Measurements from ENCODE around the gene FRMPD4.
"Not testable (repeated sequence)": the region's sequence is repeated elsewhere in the genome, so short reads cannot be mapped to it uniquely, and the experiment has no call there.

The FRMPD4 gene

DNA sequence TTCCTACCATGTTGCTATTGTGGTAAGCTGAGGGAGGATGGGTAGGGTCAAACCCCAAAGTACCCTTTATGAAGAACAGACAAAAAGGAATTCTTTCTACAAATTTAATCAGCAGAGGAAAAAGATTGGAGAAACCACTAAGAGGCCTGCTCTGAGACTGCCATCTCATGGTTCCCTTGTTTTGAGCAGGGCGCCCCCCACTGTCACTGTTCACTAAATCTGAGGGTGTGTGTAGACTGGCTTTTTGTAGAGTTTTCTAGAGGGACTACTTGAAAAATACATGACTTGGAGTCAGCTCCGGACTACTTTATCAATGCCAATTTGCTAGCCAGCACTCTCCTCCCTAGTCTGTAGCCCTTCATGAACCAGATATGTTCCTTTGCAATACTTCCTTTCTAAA lies 324.8 kb downstream of the FRMPD4 start:
- Histone ChIP-seq H3K4me1 (no peaks in the 10 kb centered on the region; the same call in 1 of the 2 replicates), H3K27me3 (ENCODE audit: low read depth) (no peaks in the 10 kb centered on the region), H3K9me3 (no peaks in the 10 kb centered on the region), H3K36me3 (replicated peaks) (no peaks in the 10 kb centered on the region), H3K4me3 (no peak overlapping the region)
- in situ Hi-C loops (cut with MboI; ENCODE audit: low sequenced_read_pairs), result no loop called here
- DNase-seq (ENCODE audit: low spot score in 2 of 2), result no peak

DNA sequence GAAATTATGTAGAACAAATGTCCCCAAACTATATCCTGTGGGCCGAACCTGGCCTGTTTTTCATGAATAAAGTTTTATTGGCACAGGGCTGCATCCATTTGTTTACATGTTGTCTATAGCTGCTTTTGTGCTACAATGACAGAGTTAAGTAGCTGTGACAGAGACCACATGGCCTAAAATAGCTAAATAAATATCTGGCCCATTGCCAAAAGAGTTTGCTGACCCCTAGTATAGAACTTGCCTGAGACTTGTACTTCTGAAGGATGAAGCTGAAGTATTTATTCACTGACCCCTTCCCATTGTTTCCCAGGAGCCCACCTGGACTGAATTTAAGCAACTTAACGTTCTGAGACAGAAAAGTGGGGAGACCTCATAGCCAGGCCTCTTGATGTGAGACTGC lies 325.6 kb downstream of the FRMPD4 start:
- no peak for DNase-seq (ENCODE audit: low spot score in 2 of 2)
- in situ Hi-C loops (cut with MboI; ENCODE audit: low sequenced_read_pairs), result no loop called here
- no peaks in the 10 kb centered on the region for H3K9me3 ChIP-seq
- no peaks in the 10 kb centered on the region for H3K27me3 ChIP-seq (ENCODE audit: low read depth)
- no peak overlapping the region for H3K4me3 ChIP-seq
- H3K4me1 ChIP-seq, result no peaks in the 10 kb centered on the region; the same call in 1 of the 2 replicates
- H3K36me3 ChIP-seq (replicated peaks), result no peaks in the 10 kb centered on the region

DNA sequence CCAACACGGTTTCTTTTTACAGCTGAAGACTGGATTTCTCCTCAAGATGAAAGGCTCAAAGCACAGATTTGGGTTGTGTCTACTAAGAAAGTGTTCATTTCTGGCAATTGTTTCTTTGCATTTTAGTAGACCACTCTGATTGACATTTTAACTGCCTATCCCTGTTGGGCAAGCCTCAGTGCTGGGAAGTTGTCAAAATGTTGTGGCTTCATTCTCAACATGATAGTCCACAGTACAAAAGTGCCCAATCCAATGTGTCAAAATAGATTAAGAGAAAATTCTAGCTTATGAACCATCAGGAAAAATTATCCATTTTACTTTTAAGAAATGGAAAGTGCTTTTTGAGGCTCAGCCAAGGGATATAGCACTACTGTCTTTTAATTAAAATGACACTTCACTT lies 329.0 kb downstream of the FRMPD4 start:
- H3K27me3 ChIP-seq (ENCODE audit: low read depth), result no peaks in the 10 kb centered on the region
- H3K9me3 ChIP-seq, result no peaks in the 10 kb centered on the region
- no peaks in the 10 kb centered on the region for H3K36me3 ChIP-seq (replicated peaks)
- DNase-seq (ENCODE audit: low spot score in 2 of 2), result no peak
- in situ Hi-C loops (cut with MboI; ENCODE audit: low sequenced_read_pairs), result no loop called here
- H3K4me1 ChIP-seq, result no peaks in the 10 kb centered on the region; the same call in 1 of the 2 replicates
- no peak overlapping the region for H3K4me3 ChIP-seq

GRCh38 chrX:12469296-12469695 lies 331.0 kb downstream of the FRMPD4 start:
- in situ Hi-C loops (cut with MboI; ENCODE audit: low sequenced_read_pairs), result no loop called here
- H3K27me3 ChIP-seq (ENCODE audit: low read depth), result no peaks in the 10 kb centered on the region
- DNase-seq (ENCODE audit: low spot score in 2 of 2), result no peak
- no peaks in the 10 kb centered on the region for H3K36me3 ChIP-seq (replicated peaks)
- H3K4me1 ChIP-seq, result no peaks in the 10 kb centered on the region; the same call in 1 of the 2 replicates
- no peaks in the 10 kb centered on the region for H3K9me3 ChIP-seq
- H3K4me3 ChIP-seq, result no peak overlapping the region

GRCh38 chrX:12471061-12471460 lies 332.8 kb downstream of the FRMPD4 start:
- Histone ChIP-seq H3K4me1 (no peaks in the 10 kb centered on the region; the same call in 1 of the 2 replicates), H3K36me3 (replicated peaks) (no peaks in the 10 kb centered on the region), H3K9me3 (no peaks in the 10 kb centered on the region), H3K27me3 (ENCODE audit: low read depth) (no peaks in the 10 kb centered on the region), H3K4me3 (no peak overlapping the region)
- in situ Hi-C loops (cut with MboI; ENCODE audit: low sequenced_read_pairs), result no loop called here
- no peak for DNase-seq (ENCODE audit: low spot score in 2 of 2)

GRCh38 chrX:12480956-12481355 lies 342.7 kb downstream of the FRMPD4 start:
- Histone ChIP-seq H3K27me3 (ENCODE audit: low read depth) (no peaks in the 10 kb centered on the region), H3K9me3 (peaks cover 2% of the 10 kb centered on the region; the same call in 1 of the 2 replicates), H3K4me1 (no peaks in the 10 kb centered on the region), H3K4me3 (no peak overlapping the region), H3K36me3 (replicated peaks) (no peaks in the 10 kb centered on the region)
- DNase-seq (ENCODE audit: low spot score in 2 of 2), result no peak
- in situ Hi-C loops (cut with MboI; ENCODE audit: low sequenced_read_pairs), result no loop called here

DNA sequence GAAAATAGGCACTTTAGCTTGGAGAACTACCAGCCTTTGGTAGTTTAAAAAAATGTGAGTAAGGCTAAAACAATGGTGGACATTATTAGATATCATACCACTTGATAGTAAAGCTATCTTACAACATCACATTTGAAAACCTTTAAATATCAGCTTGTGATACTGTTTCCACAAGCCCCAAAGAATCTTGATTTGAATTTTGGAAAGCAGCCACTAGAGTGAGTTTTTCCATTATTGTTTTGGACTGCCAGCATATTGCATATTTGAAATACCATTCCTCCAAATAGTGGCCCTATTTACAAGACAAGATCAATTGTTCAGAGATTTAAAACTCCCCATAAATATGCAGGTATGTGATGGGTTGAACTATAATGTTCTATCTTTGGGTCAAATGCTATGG lies 349.9 kb downstream of the FRMPD4 start:
- in situ Hi-C loops (cut with MboI; ENCODE audit: low sequenced_read_pairs), result no loop called here
- Histone ChIP-seq H3K27me3 (ENCODE audit: low read depth) (no peaks in the 10 kb centered on the region), H3K36me3 (replicated peaks) (no peaks in the 10 kb centered on the region)

DNA sequence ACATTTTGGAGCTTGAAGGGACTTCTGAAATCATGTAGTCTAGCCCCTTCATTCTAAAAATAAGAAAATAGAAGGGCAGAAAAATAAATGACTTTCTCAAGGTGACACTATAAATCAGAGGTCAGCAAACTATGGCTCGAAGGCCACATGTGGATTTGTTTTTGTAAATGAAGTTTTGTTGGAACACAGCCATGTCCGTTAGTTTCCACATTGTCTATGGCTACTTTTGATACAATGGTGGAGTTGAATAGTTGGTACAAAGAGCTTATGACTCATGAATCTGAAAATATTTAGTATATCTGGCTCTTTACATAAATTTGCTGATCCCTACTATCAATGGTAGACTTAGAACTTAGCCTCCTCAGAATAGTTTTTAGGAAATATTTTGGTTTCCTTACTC lies 350.5 kb downstream of the FRMPD4 start:
- Histone ChIP-seq H3K27me3 (ENCODE audit: low read depth) (no peaks in the 10 kb centered on the region), H3K4me1 (peaks cover 27% of the 10 kb centered on the region), H3K36me3 (replicated peaks) (no peaks in the 10 kb centered on the region), H3K4me3 (no peak overlapping the region), H3K9me3 (peaks cover 2% of the 10 kb centered on the region; the same call in 1 of the 2 replicates)
- DNase-seq (ENCODE audit: low spot score in 2 of 2), result peak; percentile 45 to 58
- in situ Hi-C loops (cut with MboI; ENCODE audit: low sequenced_read_pairs), result no loop called here

More for the DNA sequence above, 349.9 kb downstream of the FRMPD4 start:
- peak in 1 of 2 experiments; percentile 89 for DNase-seq (ENCODE audit: low spot score in 2 of 2)
- Histone ChIP-seq H3K4me1 (peaks cover 27% of the 10 kb centered on the region), H3K9me3 (peaks cover 2% of the 10 kb centered on the region; the same call in 1 of the 2 replicates), H3K4me3 (no peak overlapping the region)

GRCh38 chrX:12489341-12489740 lies 351.1 kb downstream of the FRMPD4 start:
- Histone ChIP-seq H3K36me3 (replicated peaks) (no peaks in the 10 kb centered on the region), H3K27me3 (ENCODE audit: low read depth) (no peaks in the 10 kb centered on the region), H3K4me3 (no peak overlapping the region), H3K4me1 (peaks cover 27% of the 10 kb centered on the region), H3K9me3 (peaks cover 2% of the 10 kb centered on the region; the same call in 1 of the 2 replicates)
- in situ Hi-C loops (cut with MboI; ENCODE audit: low sequenced_read_pairs), result no loop called here
- DNase-seq (ENCODE audit: low spot score in 2 of 2), result no peak

DNA sequence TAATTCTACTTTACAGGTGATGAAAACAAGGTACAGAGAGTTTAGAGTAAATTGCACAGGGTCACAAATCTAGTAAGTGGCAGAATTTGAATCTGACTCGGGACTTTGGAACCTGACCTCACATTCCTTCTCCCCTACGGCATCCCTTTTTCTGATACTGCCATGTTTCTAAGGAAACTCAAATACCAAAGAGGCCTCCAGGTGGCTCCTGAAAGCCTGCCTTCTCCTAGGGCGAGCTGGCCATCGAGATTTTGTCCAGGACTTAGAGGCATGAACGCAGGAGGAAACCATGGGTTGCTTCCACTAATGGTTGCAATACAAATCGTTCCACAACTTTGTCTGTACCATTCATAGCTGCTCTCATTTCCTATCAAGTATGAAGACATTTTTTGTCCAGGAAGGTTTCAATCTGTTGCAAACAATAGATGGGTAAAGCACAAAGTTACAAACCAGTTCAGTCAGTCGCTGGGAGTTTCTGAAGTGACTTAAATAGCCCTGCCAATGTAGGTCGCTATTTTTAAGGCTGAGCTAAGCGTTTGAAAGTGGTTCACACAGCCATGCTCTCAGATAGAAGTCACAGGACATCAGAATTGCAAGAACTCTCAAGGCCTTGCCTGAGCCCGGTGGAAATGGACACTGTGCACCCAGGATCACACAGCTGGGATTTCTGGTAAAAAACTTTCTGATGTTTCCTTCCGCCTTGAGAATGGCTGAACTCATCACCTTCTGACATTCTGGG lies 356.3 kb downstream of the FRMPD4 start:
- Histone ChIP-seq H3K4me1 (peaks cover 6% of the 10 kb centered on the region), H3K27me3 (ENCODE audit: low read depth) (no peaks in the 10 kb centered on the region), H3K9me3 (no peaks in the 10 kb centered on the region), H3K36me3 (replicated peaks) (no peaks in the 10 kb centered on the region), H3K4me3 (no peak overlapping the region)
- DNase-seq (ENCODE audit: low spot score in 2 of 2), result no peak
- in situ Hi-C loops (cut with MboI; ENCODE audit: low sequenced_read_pairs), result no loop called here

DNA sequence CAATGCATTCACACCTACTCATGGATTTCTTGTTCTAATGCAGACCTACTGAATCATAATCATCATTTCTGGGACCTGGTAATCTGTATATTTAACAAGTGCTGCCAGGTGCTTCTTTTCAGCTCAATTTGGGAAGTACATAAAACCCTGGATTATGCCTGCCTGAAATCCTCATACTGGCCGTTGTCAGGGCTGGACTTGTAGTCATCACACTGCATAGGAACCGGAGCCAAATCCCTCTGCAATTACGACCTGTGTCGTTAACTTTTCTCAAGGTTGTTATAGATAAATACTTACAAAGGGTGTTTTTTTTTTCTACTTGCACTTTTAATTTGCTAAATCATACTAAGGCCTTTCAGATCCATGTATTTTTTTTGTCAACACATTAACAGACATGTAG lies 358.1 kb downstream of the FRMPD4 start:
- DNase-seq (ENCODE audit: low spot score in 2 of 2), result no peak
- Histone ChIP-seq H3K27me3 (ENCODE audit: low read depth) (no peaks in the 10 kb centered on the region), H3K9me3 (no peaks in the 10 kb centered on the region), H3K36me3 (replicated peaks) (no peaks in the 10 kb centered on the region), H3K4me1 (peaks cover 3% of the 10 kb centered on the region; the same call in 1 of the 2 replicates), H3K4me3 (no peak overlapping the region)
- in situ Hi-C loops (cut with MboI; ENCODE audit: low sequenced_read_pairs), result no loop called here

GRCh38 chrX:12497832-12498591 lies 359.7 kb downstream of the FRMPD4 start:
- Histone ChIP-seq H3K9me3 (no peaks in the 10 kb centered on the region), H3K4me3 (no peak overlapping the region), H3K27me3 (ENCODE audit: low read depth) (no peaks in the 10 kb centered on the region), H3K4me1 (peaks cover 3% of the 10 kb centered on the region; the same call in 1 of the 2 replicates), H3K36me3 (replicated peaks) (no peaks in the 10 kb centered on the region)
- in situ Hi-C loops (cut with MboI; ENCODE audit: low sequenced_read_pairs), result no loop called here
- DNase-seq (ENCODE audit: low spot score in 2 of 2), result peak in 1 of 2 experiments; percentile 67

DNA sequence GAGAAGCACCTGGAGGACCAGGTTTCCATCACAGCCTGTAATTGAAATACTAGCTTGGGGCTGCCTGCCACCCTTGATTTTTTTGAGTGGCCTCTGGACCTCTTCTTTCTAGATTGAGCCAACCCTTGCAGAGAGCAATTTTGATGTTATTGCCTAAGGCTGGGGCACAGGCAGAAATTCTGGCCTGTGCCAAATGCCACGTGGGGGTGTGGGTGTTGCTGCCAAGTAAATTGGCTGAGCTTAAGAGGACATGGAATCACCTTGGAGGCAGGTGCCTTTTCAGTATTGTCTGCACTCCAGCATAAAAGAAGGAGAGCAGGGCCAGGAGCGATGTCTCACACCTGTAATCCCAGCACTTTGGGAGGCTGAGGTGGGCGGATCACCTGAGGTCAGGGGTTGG lies 366.9 kb downstream of the FRMPD4 start:
- Histone ChIP-seq H3K27me3 (ENCODE audit: low read depth) (no peaks in the 10 kb centered on the region), H3K9me3 (no peaks in the 10 kb centered on the region), H3K36me3 (replicated peaks) (no peaks in the 10 kb centered on the region), H3K4me1 (no peaks in the 10 kb centered on the region), H3K4me3 (no peak overlapping the region)
- in situ Hi-C loops (cut with MboI; ENCODE audit: low sequenced_read_pairs), result no loop called here
- no peak for DNase-seq (ENCODE audit: low spot score in 2 of 2)

- H3K27me3 ChIP-seq (ENCODE audit: low read depth); in situ Hi-C loops (cut with MboI; ENCODE audit: low sequenced_read_pairs); H3K4me3 ChIP-seq; H3K9me3 ChIP-seq; H3K36me3 ChIP-seq (replicated peaks); H3K4me1 ChIP-seq; DNase-seq (ENCODE audit: low spot score in 2 of 2): not testable (repeated sequence)
Observed at GRCh38 chrX:12515384-12515783, 377.1 kb downstream of the FRMPD4 start.

Data from HAP-1 (cell line).